DOHH2 (cell line): ENCODE results near the gene FSHR.

ENCODE experiments used
- H3F3A ChIP-seq: fragments of 200-600 bp; sonication (generic), shearing (Covaris generic); 2 replicates; pipeline ENCODE4 v1.6.0; 2016; ENCODE audit warnings: antibody characterized with exemption, mild to moderate bottlenecking; ENCODE audit not compliant: control insufficient read depth, insufficient read depth
- H3K27ac ChIP-seq: fragments of 200-600 bp; sonication (generic); 2 replicates; pipeline ENCODE4 v1.5.1; 2014; ENCODE audit warnings: low read depth, mild to moderate bottlenecking, low read length, moderate library complexity
- H3K27me3 ChIP-seq: fragments of 200-600 bp; sonication (generic); 2 replicates; pipeline ENCODE4 v1.6.1; 2014; ENCODE audit warnings: mild to moderate bottlenecking, low read length, mixed read lengths; ENCODE audit not compliant: control insufficient read depth
- H3K36me3 ChIP-seq: fragments of 200-600 bp; sonication (generic); 2 replicates; pipeline ENCODE4 v1.6.1; 2014; ENCODE audit warnings: mild to moderate bottlenecking, low read length, moderate library complexity, mixed read lengths; ENCODE audit not compliant: control insufficient read depth
- H3K4me1 ChIP-seq: fragments of 200-600 bp; sonication (generic); 2 replicates; pipeline ENCODE4 v1.6.1; 2014; ENCODE audit warnings: mild to moderate bottlenecking, low read length, mixed read lengths; ENCODE audit not compliant: control insufficient read depth
- H3K4me2 ChIP-seq: fragments of 200-600 bp; sonication (generic); 2 replicates; pipeline ENCODE4 v1.6.0; 2014; ENCODE audit warnings: mild to moderate bottlenecking, low read length, moderate library complexity
- H3K4me3 ChIP-seq: fragments of 200-600 bp; sonication (generic); 2 replicates; pipeline ENCODE4 v1.5.1; 2014; ENCODE audit warnings: mild to moderate bottlenecking, low read length, mixed read lengths
- H3K79me2 ChIP-seq: fragments of 200-600 bp; sonication (generic); 2 replicates; pipeline ENCODE4 v1.6.1; 2014; ENCODE audit warnings: mild to moderate bottlenecking, low read length, mixed read lengths; ENCODE audit not compliant: control insufficient read depth
- H3K9me2 ChIP-seq: fragments of 200-600 bp; sonication (generic); replicated peaks from 2 replicates; pipeline ENCODE4 v1.6.1; 2014; ENCODE audit warnings: mild to moderate bottlenecking, low read length, mixed read lengths; ENCODE audit not compliant: control insufficient read depth
- H3K9me3 ChIP-seq: fragments of 200-600 bp; sonication (generic); 2 replicates; pipeline ENCODE4 v1.6.1; 2014; ENCODE audit warnings: antibody characterized with exemption, low read length, mixed read lengths; ENCODE audit not compliant: control insufficient read depth, insufficient read depth
- H4K20me1 ChIP-seq: fragments of 200-600 bp; sonication (generic); 2 replicates; pipeline ENCODE4 v1.6.0; 2014; ENCODE audit warnings: low read depth, mild to moderate bottlenecking, antibody characterized with exemption, low read length, moderate library complexity; ENCODE audit not compliant: control insufficient read depth, insufficient read depth
- CTCF ChIP-seq: fragments of 200-600 bp; sonication (generic); IDR thresholded peaks from one replicate; pipeline ENCODE4 v1.5.1; 2014; ENCODE audit warnings: antibody characterized with exemption, mild to moderate bottlenecking, low read depth, low read length; ENCODE audit not compliant: poor library complexity, severe bottlenecking
- EZH2phosphoT487 ChIP-seq: fragments of 200-600 bp; sonication (generic); IDR thresholded peaks from 2 replicates; pipeline ENCODE4 v1.6.1; 2017; ENCODE audit warnings: borderline replicate concordance, mild to moderate bottlenecking, antibody characterized with exemption, low read length, moderate library complexity, mixed read lengths

Gene FSHR

GRCh38 chr2:49002750-49003149 is 151.6 kb downstream of the FSHR start:
- Histone ChIP-seq H3K79me2 (no peaks in the 10 kb centered on the region), H3K36me3 (no peaks in the 10 kb centered on the region), H3K4me3 (no peak overlapping the region), H3K4me2 (no peak overlapping the region), H4K20me1 (no peaks in the 10 kb centered on the region), H3K27me3 (no peaks in the 10 kb centered on the region), H3F3A (no peaks in the 10 kb centered on the region), H3K9me3 (no peaks in the 10 kb centered on the region), H3K9me2 (no peaks in the 10 kb centered on the region), H3K4me1 (no peaks in the 10 kb centered on the region), H3K27ac (no peak overlapping the region)
- TF ChIP-seq EZH2phosphoT487 (no peak), CTCF (no peak)

GRCh38 chr2:49000695-49001094 is 153.6 kb downstream of the FSHR start:
- Histone ChIP-seq H3K9me3 (no peaks in the 10 kb centered on the region), H3K4me2 (no peak overlapping the region), H3K9me2 (no peaks in the 10 kb centered on the region), H3F3A (no peaks in the 10 kb centered on the region), H3K27me3 (no peaks in the 10 kb centered on the region), H4K20me1 (no peaks in the 10 kb centered on the region), H3K27ac (no peak overlapping the region), H3K4me1 (no peaks in the 10 kb centered on the region), H3K4me3 (no peak overlapping the region), H3K79me2 (no peaks in the 10 kb centered on the region), H3K36me3 (no peaks in the 10 kb centered on the region)
- TF ChIP-seq EZH2phosphoT487 (no peak), CTCF (no peak)

GRCh38 chr2:48998449-48998848 is 155.9 kb downstream of the FSHR start:
- no peaks in the 10 kb centered on the region for H3K79me2 ChIP-seq
- no peaks in the 10 kb centered on the region for H3K36me3 ChIP-seq
- no peaks in the 10 kb centered on the region for H3K9me3 ChIP-seq
- H3K4me2 ChIP-seq = no peak overlapping the region
- H3K4me1 ChIP-seq = no peaks in the 10 kb centered on the region
- H3K9me2 ChIP-seq = no peaks in the 10 kb centered on the region
- no peak overlapping the region for H3K4me3 ChIP-seq
- H3F3A ChIP-seq = no peaks in the 10 kb centered on the region
- no peaks in the 10 kb centered on the region for H3K27me3 ChIP-seq
- no peaks in the 10 kb centered on the region for H4K20me1 ChIP-seq
- TF ChIP-seq CTCF (no peak), EZH2phosphoT487 (no peak)
- H3K27ac ChIP-seq = no peak overlapping the region

GRCh38 chr2:48993576-48993975 is 160.7 kb downstream of the FSHR start:
- Histone ChIP-seq H3K36me3 (no peaks in the 10 kb centered on the region), H3F3A (no peaks in the 10 kb centered on the region), H4K20me1 (no peaks in the 10 kb centered on the region), H3K4me1 (no peaks in the 10 kb centered on the region), H3K4me2 (no peak overlapping the region), H3K4me3 (no peak overlapping the region), H3K27me3 (no peaks in the 10 kb centered on the region), H3K9me3 (no peaks in the 10 kb centered on the region), H3K9me2 (no peaks in the 10 kb centered on the region), H3K27ac (no peak overlapping the region), H3K79me2 (no peaks in the 10 kb centered on the region)
- TF ChIP-seq EZH2phosphoT487 (no peak), CTCF (no peak)
